RWPE2 (cell line): ENCODE data around the gene FGF1.

Experiments
- ATAC-seq: fragments of 200-7000 bp; cut with Tn5 transposase; 3 replicates; pipeline ENCODE4 v1.9.1; 2021; ENCODE audit warnings: low read depth
- DNase-seq: peaks from one replicate; pipeline ENCODE4 v3.0.0-alpha.2; 2020; ENCODE audit warnings: low spot score
- H3K27ac ChIP-seq: fragments of 450-650 bp; 2 replicates; pipeline ENCODE4 v1.5.1; 2017; ENCODE audit warnings: mild to moderate bottlenecking; ENCODE audit not compliant: poor library complexity, severe bottlenecking
- H3K27me3 ChIP-seq: fragments of 250-450 bp; sonication (Bioruptor Pico); 2 replicates; pipeline ENCODE4 v1.5.1; 2021; ENCODE audit warnings: mild to moderate bottlenecking, moderate library complexity; ENCODE audit not compliant: insufficient read depth, poor library complexity, severe bottlenecking
- H3K36me3 ChIP-seq: fragments of 250-450 bp; sonication (Bioruptor Pico); 2 replicates; pipeline ENCODE4 v1.5.1; 2020; ENCODE audit warnings: low read depth, mild to moderate bottlenecking, moderate library complexity
- H3K4me1 ChIP-seq: fragments of 250-450 bp; sonication (Bioruptor Pico); 2 replicates; pipeline ENCODE4 v1.5.1; 2021; ENCODE audit warnings: mild to moderate bottlenecking, moderate library complexity; ENCODE audit not compliant: insufficient read depth, poor library complexity, severe bottlenecking
- H3K4me3 ChIP-seq: fragments of 250-450 bp; sonication (Bioruptor Pico); 2 replicates; pipeline ENCODE4 v1.5.1; 2021; ENCODE audit warnings: mild to moderate bottlenecking, moderate library complexity; ENCODE audit not compliant: severe bottlenecking
- H3K9me3 ChIP-seq: fragments of 250-450 bp; sonication (Bioruptor Pico); 2 replicates; pipeline ENCODE4 v1.5.1; 2021; ENCODE audit warnings: mild to moderate bottlenecking, moderate library complexity; ENCODE audit not compliant: severe bottlenecking
- TF ChIP-seq, protein P1 (sequence below): fragments of 450-650 bp; IDR thresholded peaks from one replicate; pipeline ENCODE4 v1.5.1; 2017; ENCODE audit warnings: mild to moderate bottlenecking, moderate library complexity; ENCODE audit not compliant: poor library complexity, severe bottlenecking

FGF1 gene

DNA sequence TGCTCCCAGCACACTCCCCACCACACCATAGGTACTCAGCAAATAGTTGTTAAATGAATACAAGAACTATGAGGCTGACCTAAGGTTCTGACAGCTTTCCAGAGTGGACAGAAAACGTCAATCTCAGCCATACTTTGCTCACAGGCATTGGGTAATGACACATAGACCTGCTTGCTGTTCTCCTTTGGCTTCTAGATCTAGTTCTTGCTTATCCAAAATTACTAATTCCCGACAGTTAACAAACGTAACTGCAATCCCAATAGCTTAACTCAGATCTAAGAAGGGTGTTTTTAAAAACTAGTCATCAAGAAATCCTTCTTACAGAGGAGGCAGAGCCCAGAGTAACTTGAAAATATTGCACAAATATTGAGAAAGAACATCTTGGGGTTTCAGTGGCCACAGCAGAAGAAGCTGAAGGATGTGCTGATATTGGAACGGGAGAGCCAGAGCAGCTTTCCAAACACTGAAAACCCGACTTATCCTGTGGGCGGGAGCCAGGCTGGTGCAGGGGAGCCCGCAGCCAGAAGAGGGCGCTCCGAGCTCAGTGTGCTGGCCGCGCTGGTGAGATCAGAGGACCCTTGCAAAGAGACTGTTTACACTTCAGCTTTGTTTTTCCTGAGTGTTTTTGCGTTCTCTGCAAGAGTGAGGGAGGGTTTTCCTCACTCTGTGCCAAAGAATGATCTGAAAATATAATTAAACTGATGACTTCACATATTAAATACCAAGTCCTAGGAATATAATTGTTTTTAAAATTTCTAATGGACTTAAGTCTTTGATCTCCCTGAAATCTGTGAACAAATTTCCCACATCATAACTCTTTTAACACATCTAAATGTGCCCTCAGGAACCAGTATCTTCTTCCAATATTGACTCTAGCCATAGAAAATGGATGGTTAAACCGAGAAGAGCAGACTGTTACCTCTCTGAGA, 30.3 kb downstream of the FGF1 start:
- DNase-seq (peak; percentile 73), ATAC-seq (peak; percentile 97)
- Histone ChIP-seq H3K27me3 (no peaks in the 10 kb centered on the region), H3K4me3 (no peak overlapping the region), H3K9me3 (no peaks in the 10 kb centered on the region), H3K36me3 (no peaks in the 10 kb centered on the region), H3K27ac (no peak overlapping the region), H3K4me1 (no peaks in the 10 kb centered on the region)
- TF ChIP-seq, protein P1, sequence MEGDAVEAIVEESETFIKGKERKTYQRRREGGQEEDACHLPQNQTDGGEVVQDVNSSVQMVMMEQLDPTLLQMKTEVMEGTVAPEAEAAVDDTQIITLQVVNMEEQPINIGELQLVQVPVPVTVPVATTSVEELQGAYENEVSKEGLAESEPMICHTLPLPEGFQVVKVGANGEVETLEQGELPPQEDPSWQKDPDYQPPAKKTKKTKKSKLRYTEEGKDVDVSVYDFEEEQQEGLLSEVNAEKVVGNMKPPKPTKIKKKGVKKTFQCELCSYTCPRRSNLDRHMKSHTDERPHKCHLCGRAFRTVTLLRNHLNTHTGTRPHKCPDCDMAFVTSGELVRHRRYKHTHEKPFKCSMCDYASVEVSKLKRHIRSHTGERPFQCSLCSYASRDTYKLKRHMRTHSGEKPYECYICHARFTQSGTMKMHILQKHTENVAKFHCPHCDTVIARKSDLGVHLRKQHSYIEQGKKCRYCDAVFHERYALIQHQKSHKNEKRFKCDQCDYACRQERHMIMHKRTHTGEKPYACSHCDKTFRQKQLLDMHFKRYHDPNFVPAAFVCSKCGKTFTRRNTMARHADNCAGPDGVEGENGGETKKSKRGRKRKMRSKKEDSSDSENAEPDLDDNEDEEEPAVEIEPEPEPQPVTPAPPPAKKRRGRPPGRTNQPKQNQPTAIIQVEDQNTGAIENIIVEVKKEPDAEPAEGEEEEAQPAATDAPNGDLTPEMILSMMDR = peak; percentile 100

DNA sequence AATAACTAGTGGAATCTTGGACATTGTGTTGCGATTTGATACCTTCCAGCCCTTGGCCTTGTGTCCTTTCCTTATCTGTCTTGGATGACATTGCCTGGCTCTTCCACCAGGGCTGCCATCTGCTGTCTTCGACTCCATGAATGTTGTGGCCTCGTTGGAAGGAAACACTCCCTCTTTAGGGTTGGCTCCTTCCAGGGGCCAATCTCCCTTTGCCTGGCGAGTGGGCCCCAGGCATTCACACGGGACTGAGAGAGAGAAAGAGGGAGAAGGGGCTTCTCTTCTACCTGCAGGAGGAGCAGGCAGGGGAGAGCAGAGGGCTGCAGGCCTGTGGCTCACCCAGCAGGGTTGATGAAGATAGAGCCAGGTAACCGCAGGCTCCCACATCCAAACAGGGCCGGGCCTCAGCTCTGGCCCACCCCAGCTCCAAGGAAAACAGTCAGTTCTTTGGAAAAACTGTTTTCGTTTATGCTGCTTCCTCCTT, 31.3 kb downstream of the FGF1 start:
- no peaks in the 10 kb centered on the region for H3K36me3 ChIP-seq
- TF ChIP-seq, protein P1 = no peak
- no peaks in the 10 kb centered on the region for H3K9me3 ChIP-seq
- H3K4me3 ChIP-seq = no peak overlapping the region
- no peaks in the 10 kb centered on the region for H3K27me3 ChIP-seq
- ATAC-seq = no peak
- H3K27ac ChIP-seq = no peak overlapping the region
- no peaks in the 10 kb centered on the region for H3K4me1 ChIP-seq
- peak; percentile 26 for DNase-seq

DNA sequence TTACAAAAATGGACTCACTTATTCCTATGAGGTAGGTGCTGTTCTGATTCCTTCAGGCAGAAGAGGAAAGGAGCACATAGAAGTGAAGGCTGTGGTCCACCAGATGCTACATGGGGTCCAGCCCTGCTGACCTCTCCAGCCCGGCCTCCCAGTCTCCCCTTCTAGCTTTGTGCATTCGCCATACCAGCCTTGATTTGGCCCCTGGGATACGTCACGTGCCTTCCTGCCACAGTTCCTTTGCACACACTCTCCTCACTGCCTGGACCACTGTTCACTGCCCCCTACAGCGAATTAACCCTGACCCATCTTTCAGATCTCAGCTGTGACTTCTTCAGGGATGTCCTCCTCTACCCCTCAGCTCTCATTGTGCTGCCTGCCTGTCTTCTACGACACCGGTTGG, 32.6 kb downstream of the FGF1 start:
- Histone ChIP-seq H3K4me3 (no peak overlapping the region), H3K36me3 (no peaks in the 10 kb centered on the region), H3K27me3 (no peaks in the 10 kb centered on the region), H3K27ac (no peak overlapping the region), H3K4me1 (no peaks in the 10 kb centered on the region), H3K9me3 (no peaks in the 10 kb centered on the region)
- peak; percentile 55 for DNase-seq
- TF ChIP-seq, protein P1 = no peak
- no peak for ATAC-seq

DNA sequence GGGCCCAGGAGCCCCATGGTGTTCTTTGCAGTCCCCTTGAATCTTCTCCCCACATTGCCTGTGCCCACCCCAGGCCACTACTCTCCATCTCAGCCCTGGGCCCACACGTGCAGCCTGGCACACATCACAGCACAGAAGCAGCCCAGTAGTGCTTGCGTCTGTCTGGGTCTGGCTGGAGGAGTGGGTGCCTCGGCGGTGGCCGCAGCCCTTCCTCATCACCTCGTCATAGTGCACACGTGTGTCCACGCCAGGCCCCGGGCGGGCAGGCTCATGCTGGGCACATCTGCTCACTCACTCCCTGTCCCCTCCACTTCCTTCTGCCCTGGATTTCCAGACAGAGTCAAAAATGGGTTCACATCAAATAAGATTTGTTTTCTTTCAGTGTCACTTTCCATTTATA, 33.3 kb downstream of the FGF1 start:
- H3K4me3 ChIP-seq = no peak overlapping the region
- H3K36me3 ChIP-seq = no peaks in the 10 kb centered on the region
- no peaks in the 10 kb centered on the region for H3K4me1 ChIP-seq
- no peaks in the 10 kb centered on the region for H3K27me3 ChIP-seq
- ATAC-seq = no peak
- H3K9me3 ChIP-seq = no peaks in the 10 kb centered on the region
- TF ChIP-seq, protein P1 = no peak
- DNase-seq = peak; percentile 62
- no peak overlapping the region for H3K27ac ChIP-seq

DNA sequence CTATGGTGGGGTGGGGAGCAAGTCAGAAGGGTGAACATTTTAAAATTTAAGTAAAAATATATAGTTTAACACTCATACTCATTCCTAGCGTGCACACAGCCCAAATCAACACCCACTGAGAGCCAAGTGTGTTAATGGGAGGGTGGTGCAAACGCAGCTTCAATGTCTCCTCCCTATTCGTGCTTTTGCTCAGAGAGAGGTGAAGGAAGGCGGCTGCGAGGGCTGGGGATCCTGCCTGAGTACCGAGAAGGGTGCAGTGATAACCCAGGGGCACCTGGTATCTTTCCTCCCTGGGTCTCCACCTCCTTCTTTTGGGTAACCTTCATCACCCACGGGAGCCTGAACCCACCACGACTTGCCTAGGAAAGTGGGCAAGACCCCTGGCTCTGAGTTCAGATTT, 35.0 kb downstream of the FGF1 start:
- H3K4me3 ChIP-seq = no peak overlapping the region
- H3K9me3 ChIP-seq = no peaks in the 10 kb centered on the region
- no peaks in the 10 kb centered on the region for H3K27me3 ChIP-seq
- DNase-seq = peak; percentile 32
- TF ChIP-seq, protein P1 = no peak
- no peak overlapping the region for H3K27ac ChIP-seq
- H3K4me1 ChIP-seq = no peaks in the 10 kb centered on the region
- H3K36me3 ChIP-seq = no peaks in the 10 kb centered on the region
- ATAC-seq = no peak
